ENCODE results near the gene SPINT2.

- no peak for TF ChIP-seq CTCF (IDR thresholded peaks at IDR 0.05)
- no peak for TF ChIP-seq EZH2 (IDR thresholded peaks at IDR 0.05)
Observed at GRCh38 chr19:38324431-38324830, 60.1 kb downstream of the SPINT2 start.
